HepG2 (cell line): ENCODE results near the gene AGAP3. TPM values are rescaled to one million over a fixed set of nuclear protein-coding genes. Genes with fewer than 3 reads are reported as not detected.

Experiments used
- ATAC-seq: fragments of 200-7000 bp; cut with Tn5 transposase; 3 replicates; pipeline ENCODE4 v1.9.1; 2020; ENCODE audit warnings: mild to moderate bottlenecking, moderate library complexity
- BruUV-seq: library from RNA; stranded (reverse); fragments of 400-500 nt; replicated peaks from 2 replicates; lab custom pipeline; 2021; lab: Mats Ljungman, UMichigan
- CTCF ChIA-PET: fragments of 300-600 bp; formaldehyde crosslinking; extraction: SDS; loops from one replicate; lab custom pipeline; 2021; ENCODE audit warnings: low total read pairs, inconsistent platforms, low intra/inter-chr PET ratio; lab: Yijun Ruan, JAX
- POLR2A ChIA-PET: fragments of 350-600 bp; sonication (Branson Sonifier 250); formaldehyde crosslinking; loops from one replicate; lab custom pipeline; 2020; ENCODE audit warnings: antibody characterized with exemption, inconsistent platforms; lab: Yijun Ruan, JAX
- DNase-seq: peaks from one replicate; pipeline ENCODE4 v3.0.0-alpha.2; 2015; ENCODE audit warnings: low spot score
- FAIRE-seq: peaks from 3 replicates; lab custom pipeline; 2011; peaks lifted over from hg19 to GRCh38; lab: Jason Lieb, UNC
- H2AFZ ChIP-seq: one replicate; pipeline ENCODE4 v1.6.1; 2011; ENCODE audit warnings: low read length, inconsistent platforms
- H3K27ac ChIP-seq: fragments of 300-600 bp; 3 replicates; pipeline ENCODE4 v1.8.0; 2011; ENCODE audit warnings: mixed run types, mild to moderate bottlenecking, mixed read lengths, low read length, inconsistent platforms; ENCODE audit not compliant: insufficient read depth; ENCODE audit errors: extremely low read length
- H3K27me3 ChIP-seq, 2 experiments: fragments of 200-600 bp in 1 of 2; 2 replicates in 1 of 2; 3 replicates in 1 of 2; pipeline versions ENCODE4 v1.6.0 to v1.8.0; 2011; ENCODE audit warnings: low read length in 2 of 2, mild to moderate bottlenecking in 2 of 2, moderate library complexity in 2 of 2, inconsistent platforms in 1 of 2; ENCODE audit not compliant: insufficient read depth in 2 of 2, control insufficient read depth in 1 of 2
- H3K36me3 ChIP-seq, 2 experiments: fragments of 200-600 bp in 1 of 2; replicated peaks in 1 of 2; 2 replicates in 1 of 2; 3 replicates in 1 of 2; pipeline versions ENCODE4 v1.5.1 to v1.8.0; 2011; ENCODE audit warnings: low read length in 2 of 2, inconsistent platforms in 1 of 2; ENCODE audit not compliant: insufficient read depth in 2 of 2, control insufficient read depth in 1 of 2
- H3K4me1 ChIP-seq: 2 replicates; pipeline ENCODE4 v1.5.1; 2012; ENCODE audit warnings: low read length, inconsistent platforms; ENCODE audit not compliant: insufficient read depth
- H3K4me2 ChIP-seq: 2 replicates; pipeline ENCODE4 v1.6.0; 2011; ENCODE audit warnings: low read depth, low read length, inconsistent platforms
- H3K4me3 ChIP-seq, 3 experiments: fragments of 200-600 bp in 1 of 3; sonication (generic), shearing (Covaris generic) in 1 of 3; replicated peaks in 1 of 3; 2 replicates each; pipeline ENCODE4 v1.5.1; 2011 to 2016; ENCODE audit warnings: low read length in 3 of 3, inconsistent platforms in 2 of 3, low read depth in 2 of 3, mild to moderate bottlenecking in 2 of 3, control low read depth in 1 of 3, mixed read lengths in 1 of 3; ENCODE audit not compliant: insufficient read depth in 1 of 3
- H3K79me2 ChIP-seq: one replicate; pipeline ENCODE4 v1.6.1; 2011; ENCODE audit warnings: low read length, inconsistent platforms; ENCODE audit not compliant: insufficient read depth
- H3K9ac ChIP-seq: 2 replicates; pipeline ENCODE4 v1.6.0; 2011; ENCODE audit warnings: mild to moderate bottlenecking, low read depth, low read length, inconsistent platforms; ENCODE audit not compliant: insufficient read depth
- H3K9me3 ChIP-seq: 2 replicates; pipeline ENCODE4 v1.5.1; 2012; ENCODE audit warnings: mild to moderate bottlenecking, low read length
- H4K20me1 ChIP-seq: 2 replicates; pipeline ENCODE4 v1.6.0; 2011; ENCODE audit warnings: inconsistent platforms, mild to moderate bottlenecking, low read length, moderate library complexity; ENCODE audit not compliant: insufficient read depth
- AGO2 ChIP-seq: fragments of 200-400 bp; formaldehyde crosslinking; optimal IDR thresholded peaks from 2 replicates; pipeline ENCODE3; 2017; ENCODE audit warnings: mild to moderate bottlenecking, low read depth, low read length, moderate library complexity
- HNRNPH1 ChIP-seq: fragments of 200-400 bp; formaldehyde crosslinking; optimal IDR thresholded peaks from 2 replicates; pipeline ENCODE3; 2017; ENCODE audit warnings: mild to moderate bottlenecking, low read depth, low read length
- JDP2 ChIP-seq: sonication (generic); formaldehyde crosslinking; IDR thresholded peaks from 2 replicates; pipeline ENCODE4 v1.8.1; 2022; ENCODE audit warnings: missing genetic modification reagents, borderline replicate concordance
- MZF1 ChIP-seq: sonication (generic); formaldehyde crosslinking; IDR thresholded peaks from 2 replicates; pipeline ENCODE4 v1.8.1; 2023; ENCODE audit warnings: mild to moderate bottlenecking, missing genetic modification reagents, borderline replicate concordance
- NFE2L1 ChIP-seq: sonication (generic); formaldehyde crosslinking; IDR thresholded peaks from 2 replicates; pipeline ENCODE4 v1.4.0; 2020; ENCODE audit warnings: missing genetic modification reagents, mild to moderate bottlenecking, borderline replicate concordance
- SALL2 ChIP-seq: sonication (generic); formaldehyde crosslinking; IDR thresholded peaks from 2 replicates; pipeline ENCODE4 v1.8.1; 2023; ENCODE audit warnings: mild to moderate bottlenecking, missing genetic modification reagents, inconsistent platforms
- ZFP41 ChIP-seq: sonication (generic); formaldehyde crosslinking; IDR thresholded peaks from 2 replicates; pipeline ENCODE4 v1.4.0; 2020; ENCODE audit warnings: mild to moderate bottlenecking, missing genetic modification reagents, borderline replicate concordance
- ZNF782 ChIP-seq: sonication (generic); formaldehyde crosslinking; IDR thresholded peaks from 2 replicates; pipeline ENCODE4 v1.4.0; 2020; ENCODE audit warnings: missing genetic modification reagents, mild to moderate bottlenecking, borderline replicate concordance
- WGBS: methylation state at CpG from one replicate; pipeline ENCODE4 v1.1.6; 2017; ENCODE audit warnings: low lambda C conversion rate; 5-methylcytosine and 5-hydroxymethylcytosine counted together
- in situ Hi-C: cut with HindIII; loops from 2 replicates; pipeline ENCODE4 v1.10.0; 2017; ENCODE audit warnings: low pct_unique_long_range_greater_than_20kb; ENCODE audit not compliant: extremely low pct_ligation_motif_present
- intact Hi-C: fragments of 100-400 bp; cut with micrococcal nuclease; formaldehyde crosslinking; loops from one replicate; pipeline ENCODE4 v1.10.0; 2022; ENCODE audit not compliant: unreplicated experiment
- polyA plus RNA-seq, 8 experiments: library from polyadenylated mRNA; depleted of rRNA in 3 of 8; stranded (reverse) in 7 of 8; unstranded in 1 of 8; fragments of >200 nt; fragmentation: Illumina TruSeq in 4 of 8; extraction: Trizol in 4 of 8; gene quantifications; 2 replicates each; pipeline versions ENCODE4 v1.2.1 to v1.2.3, GENCODE V29; 2011 to 2016; ENCODE audit warnings: low read depth in 4 of 8, missing spikeins in 1 of 8, mixed read lengths in 1 of 8; ENCODE audit not compliant: insufficient read depth in 1 of 8
- total RNA-seq, 5 experiments: library from RNA; depleted of rRNA; stranded (reverse); fragments of >200 nt; fragmentation: Illumina TruSeq; extraction: Trizol; gene quantifications; 2 replicates each; pipeline ENCODE4 v1.2.3, GENCODE V29; 2016; ENCODE audit warnings: low read depth in 1 of 5
- TF ChIP-seq, protein P1 (sequence below): sonication (generic); formaldehyde crosslinking; IDR thresholded peaks from 2 replicates; pipeline ENCODE4 v1.4.0; 2020; ENCODE audit warnings: missing genetic modification reagents
- TF ChIP-seq, protein P2 (sequence below): sonication (generic); formaldehyde crosslinking; IDR thresholded peaks from 2 replicates; pipeline ENCODE4 v1.4.0; 2020; ENCODE audit warnings: mild to moderate bottlenecking, missing genetic modification reagents

The AGAP3 gene
- total and polyA plus RNA-seq, 2 of the 13 experiments (the other 11 are each of a cell fraction or from before 2014, with no cell fraction given), result 31.3 to 61.4 TPM

DNA sequence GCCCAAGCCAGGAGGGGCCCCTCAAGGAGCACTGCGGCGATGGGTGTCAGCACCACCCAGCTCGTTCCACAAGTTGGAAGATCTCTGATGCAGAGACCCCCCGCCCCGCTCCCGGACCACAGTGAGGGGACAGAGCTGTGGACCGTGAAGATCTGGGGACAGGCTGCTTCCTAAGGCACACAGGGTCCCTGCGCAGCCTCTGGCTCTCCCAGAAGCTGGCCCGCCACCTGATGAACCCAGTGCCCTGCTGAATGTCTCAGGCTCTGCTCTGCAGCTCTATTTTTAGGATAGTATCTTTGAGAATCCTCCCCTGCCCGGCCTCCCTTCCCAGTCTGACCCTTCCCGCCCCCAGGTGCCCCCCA, 51.5 kb downstream of the AGAP3 start:
- no TSS peak for BruUV-seq
- DNase-seq, result no peak

DNA sequence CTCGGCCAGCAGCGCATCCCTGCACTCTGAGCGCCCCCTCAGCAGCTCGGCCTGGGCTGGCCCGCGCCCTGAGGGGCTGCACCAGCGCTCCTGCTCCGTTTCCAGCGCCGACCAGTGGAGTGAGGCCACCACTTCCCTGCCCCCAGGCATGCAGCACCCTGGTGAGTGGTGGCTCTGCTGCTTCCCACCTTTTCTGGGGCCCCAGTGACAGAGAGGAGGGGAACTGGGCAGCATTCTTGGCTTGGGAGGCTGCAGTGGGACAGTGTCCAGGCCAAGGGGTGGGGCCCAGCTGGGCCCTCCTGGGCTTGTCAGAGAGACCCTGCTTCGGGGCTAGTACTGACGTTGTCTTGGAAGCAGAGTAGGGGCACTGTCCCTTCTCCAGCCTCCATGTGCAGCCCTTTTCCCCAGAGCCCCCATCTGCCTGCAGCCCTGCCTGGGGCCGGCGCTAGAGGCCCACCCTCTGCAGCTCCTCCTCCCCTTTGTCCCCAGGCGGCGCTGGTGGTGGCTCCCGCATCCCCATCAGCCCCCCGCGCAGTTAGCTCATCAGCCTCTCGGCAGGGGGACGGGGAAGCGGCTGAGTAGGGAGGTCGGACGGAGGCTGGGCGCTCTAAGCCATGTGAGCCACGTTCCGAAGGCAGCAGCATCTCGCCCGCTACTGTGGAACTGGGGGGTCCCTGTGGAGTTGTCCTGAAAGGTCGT, 52.0 kb downstream of the AGAP3 start:
- ChIA-PET POLR2A (no interaction called here), CTCF (no interaction called here)
- H3K9ac ChIP-seq, result no peak overlapping the region
- no peak overlapping the region for H3K4me3 ChIP-seq
- peaks cover 20 to 62% of the 10 kb centered on the region in 2 experiments; a peak in 4 of 5 replicates for H3K36me3 ChIP-seq
- intact Hi-C loops (loop anchor here (10.0 kb wide), 1 partner anchor 166 kb away; no protein-coding TSS in a partner anchor), in situ Hi-C loops (no loop called here)
- FAIRE-seq (no peak), ATAC-seq (no peak), DNase-seq (no peak)
- H3K27me3 ChIP-seq, result no peaks in the 10 kb centered on the region
- H4K20me1 ChIP-seq, result no peaks in the 10 kb centered on the region
- no peak overlapping the region for H3K27ac ChIP-seq
- TF ChIP-seq MZF1 (CRISPR knock-in tag) (no peak), SALL2 (CRISPR knock-in tag) (no peak), AGO2 (peak; percentile 61), HNRNPH1 (no peak)
- TF ChIP-seq, protein P1, sequence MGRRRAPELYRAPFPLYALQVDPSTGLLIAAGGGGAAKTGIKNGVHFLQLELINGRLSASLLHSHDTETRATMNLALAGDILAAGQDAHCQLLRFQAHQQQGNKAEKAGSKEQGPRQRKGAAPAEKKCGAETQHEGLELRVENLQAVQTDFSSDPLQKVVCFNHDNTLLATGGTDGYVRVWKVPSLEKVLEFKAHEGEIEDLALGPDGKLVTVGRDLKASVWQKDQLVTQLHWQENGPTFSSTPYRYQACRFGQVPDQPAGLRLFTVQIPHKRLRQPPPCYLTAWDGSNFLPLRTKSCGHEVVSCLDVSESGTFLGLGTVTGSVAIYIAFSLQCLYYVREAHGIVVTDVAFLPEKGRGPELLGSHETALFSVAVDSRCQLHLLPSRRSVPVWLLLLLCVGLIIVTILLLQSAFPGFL (CRISPR knock-in tag), result no peak
- no peak overlapping the region for H3K4me2 ChIP-seq
- WGBS, result 92% methylated on average over 16 of the region's 30 CpGs
- no peaks in the 10 kb centered on the region for H3K9me3 ChIP-seq
- H2AFZ ChIP-seq, result no peak overlapping the region
- H3K4me1 ChIP-seq, result no peaks in the 10 kb centered on the region
- no TSS peak for BruUV-seq
- no peaks in the 10 kb centered on the region for H3K79me2 ChIP-seq

More for the DNA sequence above, 51.5 kb downstream of the AGAP3 start:
- Histone ChIP-seq H3K9ac (no peak overlapping the region), H3K4me1 (no peaks in the 10 kb centered on the region), H2AFZ (no peak overlapping the region), H3K9me3 (no peaks in the 10 kb centered on the region), H3K27ac (no peak overlapping the region), H3K79me2 (no peaks in the 10 kb centered on the region), H3K4me3 (no peak overlapping the region), H3K4me2 (no peak overlapping the region), H3K36me3 (peaks cover 19 to 65% of the 10 kb centered on the region in 2 experiments; a peak in 4 of 5 replicates), H4K20me1 (no peaks in the 10 kb centered on the region), H3K27me3 (no peaks in the 10 kb centered on the region)
- ChIA-PET CTCF (no interaction called here), POLR2A (no interaction called here)
- WGBS, result 97% methylated on average over 9 of the region's 11 CpGs
- in situ Hi-C loops (no loop called here), intact Hi-C loops (loop anchor here (10.0 kb wide), 1 partner anchor 167 kb away; no protein-coding TSS in a partner anchor)
- FAIRE-seq (no peak), ATAC-seq (no peak)
- TF ChIP-seq AGO2 (no peak), JDP2 (CRISPR knock-in tag) (no peak), NFE2L1 (CRISPR knock-in tag) (no peak), ZNF782 (CRISPR knock-in tag) (no peak), ZFP41 (no peak)
- TF ChIP-seq, protein P2, sequence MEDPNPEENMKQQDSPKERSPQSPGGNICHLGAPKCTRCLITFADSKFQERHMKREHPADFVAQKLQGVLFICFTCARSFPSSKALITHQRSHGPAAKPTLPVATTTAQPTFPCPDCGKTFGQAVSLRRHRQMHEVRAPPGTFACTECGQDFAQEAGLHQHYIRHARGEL (CRISPR knock-in tag), result no peak
